A549 (cell line): Measurements from ENCODE around the gene UMODL1. TPM values are rescaled to one million over a fixed set of nuclear protein-coding genes. Genes with fewer than 3 reads are reported as not detected.

Experiments used
- ATAC-seq, 2 experiments: fragments of 200-7000 bp in 1 of 2; fragments of >200 bp in 1 of 2; cut with Nextera tagmentation in 1 of 2; cut with Tn5 transposase in 1 of 2; 3 replicates each; pipeline versions ENCODE4 v1.8.0 to v1.9.1; 2018 to 2020; ENCODE audit warnings: mild to moderate bottlenecking in 1 of 2, moderate library complexity in 1 of 2
- CTCF ChIA-PET: fragments of 300-600 bp; sonication (Branson Sonifier 250); formaldehyde crosslinking; extraction: SDS; loops from one replicate; lab custom pipeline; 2021; ENCODE audit warnings: antibody characterized with exemption, inconsistent platforms; lab: Yijun Ruan, JAX
- POLR2A ChIA-PET: fragments of 350-600 bp; formaldehyde crosslinking; extraction: SDS; loops from one replicate; lab custom pipeline; 2021; ENCODE audit warnings: antibody characterized with exemption, inconsistent platforms; lab: Yijun Ruan, JAX
- DNase-seq, 2 experiments: peaks; one replicate each; pipeline versions ENCODE4 v3.0.0 to v3.0.0-alpha.2; 2011 to 2016; ENCODE audit warnings: low read depth in 1 of 2, low spot score in 1 of 2
- FAIRE-seq: peaks from 2 replicates; lab custom pipeline; 2011; peaks lifted over from hg19 to GRCh38; lab: Jason Lieb, UNC
- H3K27ac ChIP-seq, 2 experiments: fragments of >200 bp; sonication (Bioruptor Twin); formaldehyde crosslinking; 3 replicates each; pipeline ENCODE4 v1.5.1; 2016 to 2017
- H3K4me1 ChIP-seq: fragments of >200 bp; sonication (Bioruptor Twin); formaldehyde crosslinking; 3 replicates; pipeline ENCODE4 v1.6.1; 2016
- H3K4me2 ChIP-seq: fragments of >200 bp; sonication (Bioruptor Twin); formaldehyde crosslinking; 3 replicates; pipeline ENCODE4 v1.6.1; 2016
- H3K4me3 ChIP-seq: fragments of >200 bp; sonication (Bioruptor Twin); formaldehyde crosslinking; 3 replicates; pipeline ENCODE4 v1.5.1; 2016
- H3K9me3 ChIP-seq: fragments of >200 bp; sonication (Bioruptor Twin); formaldehyde crosslinking; 3 replicates; pipeline ENCODE4 v1.6.1; 2016
- CEBPB ChIP-seq, 2 experiments: fragments of >200 bp in 1 of 2; sonication (Bioruptor Twin) in 1 of 2; formaldehyde crosslinking in 1 of 2; IDR thresholded peaks; 2 replicates each; pipeline ENCODE4 v1.6.1; 2012 to 2016
- FOSL2 ChIP-seq, 2 experiments: fragments of 450-650 bp in 1 of 2; fragments of >200 bp in 1 of 2; sonication (Bioruptor Twin) in 1 of 2; formaldehyde crosslinking; IDR thresholded peaks; 2 replicates each; pipeline versions ENCODE4 v1.5.0 to v1.6.1; 2016 to 2020; ENCODE audit warnings: mild to moderate bottlenecking in 1 of 2, moderate library complexity in 1 of 2
- HES2 ChIP-seq: fragments of >200 bp; sonication (Bioruptor Twin); formaldehyde crosslinking; IDR thresholded peaks from 2 replicates; pipeline ENCODE4 v1.6.1; 2016
- HOXB13 ChIP-seq: fragments of 250-450 bp; sonication (Bioruptor Pico); IDR thresholded peaks from 2 replicates; pipeline ENCODE4 v1.5.0; 2020; ENCODE audit warnings: low read depth, mild to moderate bottlenecking, moderate library complexity
- HOXB5 ChIP-seq: fragments of 250-450 bp; sonication (Bioruptor Pico); IDR thresholded peaks from 2 replicates; pipeline ENCODE4 v1.5.0; 2020; ENCODE audit warnings: mild to moderate bottlenecking, moderate library complexity
- KDM1A ChIP-seq: fragments of 200-600 bp; sonication (generic); IDR thresholded peaks from 2 replicates; pipeline ENCODE4 v1.6.1; 2016; ENCODE audit warnings: low read depth, mild to moderate bottlenecking
- KDM5A ChIP-seq: fragments of 200-600 bp; sonication (generic); IDR thresholded peaks from 2 replicates; pipeline ENCODE4 v1.6.1; 2016; ENCODE audit warnings: antibody characterized with exemption, mild to moderate bottlenecking
- MAFK ChIP-seq: fragments of 450-650 bp; IDR thresholded peaks from 2 replicates; pipeline ENCODE4 v1.6.1; 2014; ENCODE audit not compliant: partially characterized antibody
- NR3C1 ChIP-seq: fragments of >200 bp; sonication (Bioruptor Twin); formaldehyde crosslinking; IDR thresholded peaks from 3 replicates; pipeline ENCODE4 v1.6.1; 2017
- RAD21 ChIP-seq, 2 experiments: fragments of >200 bp in 1 of 2; sonication (Bioruptor Twin) in 1 of 2; formaldehyde crosslinking in 1 of 2; IDR thresholded peaks in 1 of 2; conservative IDR thresholded peaks in 1 of 2; 2 replicates in 1 of 2; 3 replicates in 1 of 2; pipeline ENCODE4 v1.6.1; 2012 to 2018; ENCODE audit warnings: inconsistent platforms in 1 of 2
- RARB ChIP-seq: fragments of 250-450 bp; sonication (Bioruptor Pico); IDR thresholded peaks from 2 replicates; pipeline ENCODE4 v1.8.0; 2021; ENCODE audit warnings: mild to moderate bottlenecking, moderate library complexity
- RCOR1 ChIP-seq: fragments of 150-350 bp; IDR thresholded peaks from 2 replicates; pipeline ENCODE4 v1.6.1; 2014; ENCODE audit warnings: antibody characterized with exemption, low read length, low read depth
- TFCP2L1 ChIP-seq: fragments of 250-450 bp; sonication (Bioruptor Pico); IDR thresholded peaks from 2 replicates; pipeline ENCODE4 v1.5.0; 2021; ENCODE audit warnings: mild to moderate bottlenecking
- USF2 ChIP-seq: fragments of 450-650 bp; IDR thresholded peaks from 2 replicates; pipeline ENCODE4 v1.6.1; 2014; ENCODE audit warnings: antibody characterized with exemption
- ZFP36 ChIP-seq: fragments of 450-650 bp; IDR thresholded peaks from 2 replicates; pipeline ENCODE4 v1.6.1; 2014; ENCODE audit warnings: borderline replicate concordance; ENCODE audit not compliant: partially characterized antibody
- ZNF302 ChIP-seq: fragments of 250-450 bp; sonication (Bioruptor Pico); IDR thresholded peaks from 2 replicates; pipeline ENCODE4 v1.9.0; 2021; ENCODE audit warnings: inconsistent platforms, mild to moderate bottlenecking, moderate library complexity
- WGBS: methylation state at CpG from one replicate; pipeline ENCODE4 v1.1.6; 2017; ENCODE audit errors: missing lambda C conversion rate; 5-methylcytosine and 5-hydroxymethylcytosine counted together
- polyA plus RNA-seq, 4 experiments: library from polyadenylated mRNA; depleted of rRNA in 3 of 4; stranded (reverse); fragments of >200 nt; fragmentation: RNase III in 1 of 4; extraction: RNeasy Plus Mini Kit Qiagen cat#74134 plus additional on column Dnase treatment in 1 of 4; gene quantifications; 2 replicates in 3 of 4; 3 replicates in 1 of 4; pipeline ENCODE4 v1.2.3, GENCODE V29; 2011 to 2017
- TF ChIP-seq, protein P1 (sequence below): fragments of >200 bp; sonication (Bioruptor Twin); formaldehyde crosslinking; IDR thresholded peaks from 3 replicates; pipeline ENCODE4 v1.5.1; 2016

UMODL1 gene
- polyA plus RNA-seq, 2 of the 4 experiments (the other 2 are of a cell fraction): not detected

GRCh38 chr21:42059721-42060120, 11.4 kb upstream of the UMODL1 start:
- ChIA-PET POLR2A (no interaction called here), CTCF (no interaction called here)
- Histone ChIP-seq H3K9me3 (no peaks in the 10 kb centered on the region), H3K4me1 (no peaks in the 10 kb centered on the region), H3K27ac (no peak overlapping the region), H3K4me2 (no peak overlapping the region), H3K4me3 (no peak overlapping the region)
- FAIRE-seq: no peak
- no peak for DNase-seq
- WGBS: 58% methylated on average over 8 of the region's 10 CpGs
- ATAC-seq: no peak
- TF ChIP-seq USF2: no peak
- TF ChIP-seq, protein P1, sequence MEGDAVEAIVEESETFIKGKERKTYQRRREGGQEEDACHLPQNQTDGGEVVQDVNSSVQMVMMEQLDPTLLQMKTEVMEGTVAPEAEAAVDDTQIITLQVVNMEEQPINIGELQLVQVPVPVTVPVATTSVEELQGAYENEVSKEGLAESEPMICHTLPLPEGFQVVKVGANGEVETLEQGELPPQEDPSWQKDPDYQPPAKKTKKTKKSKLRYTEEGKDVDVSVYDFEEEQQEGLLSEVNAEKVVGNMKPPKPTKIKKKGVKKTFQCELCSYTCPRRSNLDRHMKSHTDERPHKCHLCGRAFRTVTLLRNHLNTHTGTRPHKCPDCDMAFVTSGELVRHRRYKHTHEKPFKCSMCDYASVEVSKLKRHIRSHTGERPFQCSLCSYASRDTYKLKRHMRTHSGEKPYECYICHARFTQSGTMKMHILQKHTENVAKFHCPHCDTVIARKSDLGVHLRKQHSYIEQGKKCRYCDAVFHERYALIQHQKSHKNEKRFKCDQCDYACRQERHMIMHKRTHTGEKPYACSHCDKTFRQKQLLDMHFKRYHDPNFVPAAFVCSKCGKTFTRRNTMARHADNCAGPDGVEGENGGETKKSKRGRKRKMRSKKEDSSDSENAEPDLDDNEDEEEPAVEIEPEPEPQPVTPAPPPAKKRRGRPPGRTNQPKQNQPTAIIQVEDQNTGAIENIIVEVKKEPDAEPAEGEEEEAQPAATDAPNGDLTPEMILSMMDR: no peak
- TF ChIP-seq HES2: no peak

- H3K4me3 ChIP-seq: no peak overlapping the region
- TF ChIP-seq CEBPB (IDR thresholded peaks at IDR 0.05) (no peak), TFCP2L1 (CRISPR knock-in tag) (no peak), MAFK (no peak), KDM1A (no peak), HES2 (no peak), RCOR1 (no peak), FOSL2 (IDR thresholded peaks at IDR 0.05) (no peak), FOSL2 (CRISPR knock-in tag; IDR thresholded peaks at IDR 0.05) (no peak), ZFP36 (no peak), HOXB5 (CRISPR knock-in tag) (no peak), ZNF302 (CRISPR knock-in tag) (no peak)
- ChIA-PET CTCF (no interaction called here), POLR2A (no interaction called here)
- ATAC-seq (no peak), FAIRE-seq (no peak), DNase-seq (no peak)
- WGBS: 74% methylated on average over 6 of the region's 15 CpGs
- no peak overlapping the region for H3K4me2 ChIP-seq
- no peak overlapping the region for H3K27ac ChIP-seq
- H3K4me1 ChIP-seq: no peaks in the 10 kb centered on the region
- H3K9me3 ChIP-seq: no peaks in the 10 kb centered on the region
Measured at GRCh38 chr21:42060166-42060565, 11.0 kb upstream of the UMODL1 start.

- CTCF ChIA-PET: no interaction called here
- ATAC-seq: no peak
- no peak for TF ChIP-seq HOXB13
- no peak for TF ChIP-seq RARB (CRISPR knock-in tag)
- TF ChIP-seq ZNF302 (CRISPR knock-in tag): no peak
- POLR2A ChIA-PET: no interaction called here
- Histone ChIP-seq H3K4me1 (no peaks in the 10 kb centered on the region), H3K4me2 (no peak overlapping the region), H3K9me3 (no peaks in the 10 kb centered on the region), H3K4me3 (no peak overlapping the region), H3K27ac (no peak overlapping the region)
- FAIRE-seq: no peak
- 77% methylated on average over 19 of the region's 20 CpGs for WGBS
- no peak for DNase-seq
Measured at GRCh38 chr21:42061195-42061985, 9.7 kb upstream of the UMODL1 start.

DNA sequence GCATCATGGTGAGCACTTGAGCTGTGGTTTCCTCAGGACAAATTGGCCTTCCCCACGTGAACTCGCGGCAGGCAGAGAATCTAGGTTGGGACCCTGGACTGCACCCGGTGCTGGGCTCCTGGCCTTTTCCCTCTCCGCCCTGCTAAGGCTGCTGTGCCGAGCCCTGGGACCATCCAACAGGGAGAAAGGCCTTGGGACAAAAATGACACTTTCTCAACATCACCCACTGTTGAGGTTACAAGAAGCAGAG, 9.2 kb upstream of the UMODL1 start:
- no peak overlapping the region for H3K4me2 ChIP-seq
- POLR2A ChIA-PET: no interaction called here
- no peak overlapping the region for H3K4me3 ChIP-seq
- DNase-seq: no peak
- TF ChIP-seq KDM5A (no peak), HES2 (no peak), RAD21 (conservative IDR thresholded peaks at IDR 0.05 in 1 of 2, IDR thresholded peaks at IDR 0.05 in 1 of 2) (no peak), NR3C1 (no peak), RARB (CRISPR knock-in tag) (no peak)
- CTCF ChIA-PET: no interaction called here
- no peak for FAIRE-seq
- H3K9me3 ChIP-seq: no peaks in the 10 kb centered on the region
- H3K27ac ChIP-seq: no peak overlapping the region
- 94% methylated on average over 2 of the region's 6 CpGs for WGBS
- no peaks in the 10 kb centered on the region for H3K4me1 ChIP-seq
- ATAC-seq: no peak
